Keratinocyte (primary cell): ENCODE data around the gene TMEM151A.
"Not testable (repeated sequence)": the region's sequence is repeated elsewhere in the genome, so short reads cannot be mapped to it uniquely, and the experiment has no call there.

ENCODE experiments used
- CTCF ChIP-seq, 3 experiments: IDR thresholded peaks in 1 of 3; conservative IDR thresholded peaks in 1 of 3; optimal IDR thresholded peaks in 1 of 3; 2 replicates in 2 of 3; 3 replicates in 1 of 3; pipeline versions ENCODE3 to v1.5.1; 2011; ENCODE audit warnings: low read length in 3 of 3, mild to moderate bottlenecking in 3 of 3, moderate library complexity in 2 of 3, control low read depth in 1 of 3, inconsistent platforms in 1 of 3; ENCODE audit not compliant: insufficient read depth in 2 of 3; ENCODE audit errors: extremely low read depth in 1 of 3
- EZH2 ChIP-seq: IDR thresholded peaks from one replicate; pipeline ENCODE4 v1.6.1; 2012; ENCODE audit warnings: inconsistent platforms, mild to moderate bottlenecking, low read length, moderate library complexity

- not testable (repeated sequence) for TF ChIP-seq CTCF (optimal IDR thresholded peaks at IDR 0.05 in 1 of 3, IDR thresholded peaks at IDR 0.05 in 1 of 3, conservative IDR thresholded peaks at IDR 0.05 in 1 of 3; ENCODE audit: extremely low read depth in 1 of 3, insufficient read depth in 2 of 3, low read length in 3 of 3); EZH2
Measured at GRCh38 chr11:66310803-66311440, 19.2 kb downstream of the TMEM151A start.
